ENCODE results near the gene HOXD9. TPM values are rescaled to one million over a fixed set of nuclear protein-coding genes. Genes with fewer than 3 reads are reported as not detected.

Gene HOXD9
- total RNA-seq, 1 donor from 2014 or later, result not detected

GRCh38 chr2:176076796-176077195, 45.7 kb upstream of the HOXD9 start:
- Mint-ChIP-seq H3K27ac (ENCODE audit: unreplicated experiment) (no peak overlapping the region), H3K36me3 (ENCODE audit: low read depth) (peaks cover 8% of the 10 kb centered on the region), H3K27me3 (ENCODE audit: low read depth) (peaks cover 72% of the 10 kb centered on the region), H3K4me1 (ENCODE audit: low read depth) (peaks cover 12% of the 10 kb centered on the region), H3K4me3 (ENCODE audit: unreplicated experiment) (no peak overlapping the region), H3K9me3 (ENCODE audit: low read depth) (no peaks in the 10 kb centered on the region)
- DNase-seq (ENCODE audit: low spot score), result no peak
- no peak for TF ChIP-seq CTCF (IDR thresholded peaks at IDR 0.05)

DNA sequence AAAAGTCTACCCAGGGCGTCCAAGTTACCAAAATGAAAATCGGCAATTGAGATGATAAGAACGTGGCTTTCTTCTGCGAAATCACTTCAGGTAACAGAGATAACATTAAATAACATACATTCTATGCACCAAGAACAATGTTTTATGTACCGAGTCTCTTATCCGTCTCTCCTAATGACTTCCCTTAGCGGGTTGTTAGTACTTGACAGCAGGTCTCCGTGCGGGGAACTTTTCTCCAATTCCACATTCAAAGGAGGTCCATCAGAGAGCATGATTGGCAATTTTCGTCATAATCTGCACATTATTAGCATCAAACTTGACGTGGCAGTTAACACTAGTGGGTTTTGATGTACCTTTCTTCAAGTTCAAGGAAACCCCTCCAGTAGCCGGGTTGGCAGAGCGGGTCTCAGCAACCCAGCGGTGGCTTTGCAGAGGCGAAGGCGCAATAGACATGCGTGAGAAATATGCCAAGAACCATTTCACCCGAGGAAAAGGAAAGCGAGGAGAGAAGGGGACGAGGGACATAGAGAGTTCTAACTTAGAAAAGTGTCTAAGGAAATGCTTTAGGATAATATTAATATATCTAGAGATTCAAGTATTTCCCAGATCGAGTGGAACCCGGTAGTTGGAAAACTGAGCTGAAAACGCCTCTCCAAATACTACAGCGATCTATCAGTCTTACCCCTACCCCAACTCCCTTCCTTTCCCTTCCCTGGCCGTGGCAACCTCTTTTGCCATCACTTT, 43.8 kb upstream of the HOXD9 start:
- Mint-ChIP-seq H3K36me3 (ENCODE audit: low read depth) (peaks cover 8% of the 10 kb centered on the region), H3K4me3 (ENCODE audit: unreplicated experiment) (peak overlapping the region; percentile 55), H3K27ac (ENCODE audit: unreplicated experiment) (no peak overlapping the region), H3K9me3 (ENCODE audit: low read depth) (no peaks in the 10 kb centered on the region), H3K27me3 (ENCODE audit: low read depth) (peaks cover 73% of the 10 kb centered on the region), H3K4me1 (ENCODE audit: low read depth) (peaks cover 21% of the 10 kb centered on the region)
- DNase-seq (ENCODE audit: low spot score), result no peak
- TF ChIP-seq CTCF (IDR thresholded peaks at IDR 0.05), result no peak

DNA sequence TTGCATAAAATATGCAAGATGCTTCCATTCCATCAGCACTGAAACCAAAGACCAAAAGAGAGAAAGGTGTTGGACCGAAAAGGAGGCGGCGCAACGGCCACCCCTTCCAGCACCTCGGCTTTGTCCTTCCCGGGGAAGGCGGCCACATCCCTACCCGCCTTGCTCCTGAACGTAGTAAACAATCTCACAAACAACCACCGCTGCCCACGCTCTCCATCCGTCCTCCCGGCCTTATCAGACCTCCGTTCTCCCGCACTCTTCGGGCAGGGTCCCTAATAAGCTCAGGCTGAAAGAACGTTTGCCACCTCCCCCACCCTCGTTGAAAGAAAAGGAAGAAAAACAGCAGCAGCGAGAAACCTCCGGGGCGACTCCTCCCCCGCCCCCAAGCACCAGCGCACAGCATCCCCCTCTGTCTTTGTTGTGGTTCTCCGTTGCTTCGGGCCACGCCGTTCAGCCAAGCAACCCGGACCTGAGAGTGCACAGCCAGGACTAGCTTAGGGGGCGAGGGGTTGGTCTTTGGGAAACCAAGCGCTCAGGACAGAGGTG, 43.2 kb upstream of the HOXD9 start:
- no peak for DNase-seq (ENCODE audit: low spot score)
- Mint-ChIP-seq H3K36me3 (ENCODE audit: low read depth) (peaks cover 8% of the 10 kb centered on the region), H3K4me3 (ENCODE audit: unreplicated experiment) (peak overlapping the region; percentile 55), H3K4me1 (ENCODE audit: low read depth) (peaks cover 22% of the 10 kb centered on the region), H3K27ac (ENCODE audit: unreplicated experiment) (no peak overlapping the region), H3K9me3 (ENCODE audit: low read depth) (no peaks in the 10 kb centered on the region), H3K27me3 (ENCODE audit: low read depth) (peaks cover 75% of the 10 kb centered on the region)
- TF ChIP-seq CTCF (IDR thresholded peaks at IDR 0.05), result no peak

DNA sequence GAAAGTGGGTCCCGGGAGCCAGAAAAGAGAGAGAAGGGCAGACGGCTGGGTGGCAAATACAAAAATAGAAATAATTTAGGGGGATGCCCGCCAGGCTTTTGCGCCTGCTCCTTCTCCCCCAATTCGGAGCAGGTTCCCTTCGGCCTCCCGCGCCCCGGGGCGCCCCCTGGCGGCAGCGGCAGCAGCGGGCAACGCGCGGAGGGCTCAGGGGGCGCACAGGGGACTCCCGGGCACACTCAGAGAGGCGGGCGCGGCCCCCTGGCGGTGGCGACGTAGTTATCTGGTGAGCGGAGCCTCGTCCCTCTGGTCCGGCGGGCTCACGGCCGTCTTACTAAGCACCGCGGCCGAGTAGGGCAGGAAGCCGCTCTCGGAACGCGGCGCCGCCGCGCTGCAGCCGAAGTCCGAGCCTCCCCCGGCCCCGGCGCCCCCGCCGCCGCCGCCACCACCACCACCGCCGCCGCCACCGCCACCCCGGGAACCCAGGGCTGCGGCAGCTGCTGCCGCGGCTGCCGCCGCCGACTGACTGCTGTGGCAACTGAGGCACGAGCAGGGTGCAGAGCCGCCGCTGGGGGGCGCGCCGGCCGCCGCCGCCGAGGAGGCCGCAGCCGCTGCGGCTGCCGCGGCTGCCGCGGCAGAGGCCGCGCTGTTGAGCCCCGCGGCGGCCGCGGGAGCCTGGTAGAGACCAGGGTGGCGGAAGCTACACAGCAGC, 42.5 kb upstream of the HOXD9 start:
- Mint-ChIP-seq H3K36me3 (ENCODE audit: low read depth) (peaks cover 8% of the 10 kb centered on the region), H3K9me3 (ENCODE audit: low read depth) (no peaks in the 10 kb centered on the region), H3K4me1 (ENCODE audit: low read depth) (peaks cover 27% of the 10 kb centered on the region), H3K4me3 (ENCODE audit: unreplicated experiment) (peak overlapping the region; percentile 55), H3K27me3 (ENCODE audit: low read depth) (peaks cover 75% of the 10 kb centered on the region), H3K27ac (ENCODE audit: unreplicated experiment) (no peak overlapping the region)
- peak; percentile 82 for TF ChIP-seq CTCF (IDR thresholded peaks at IDR 0.05)
- DNase-seq (ENCODE audit: low spot score), result no peak

DNA sequence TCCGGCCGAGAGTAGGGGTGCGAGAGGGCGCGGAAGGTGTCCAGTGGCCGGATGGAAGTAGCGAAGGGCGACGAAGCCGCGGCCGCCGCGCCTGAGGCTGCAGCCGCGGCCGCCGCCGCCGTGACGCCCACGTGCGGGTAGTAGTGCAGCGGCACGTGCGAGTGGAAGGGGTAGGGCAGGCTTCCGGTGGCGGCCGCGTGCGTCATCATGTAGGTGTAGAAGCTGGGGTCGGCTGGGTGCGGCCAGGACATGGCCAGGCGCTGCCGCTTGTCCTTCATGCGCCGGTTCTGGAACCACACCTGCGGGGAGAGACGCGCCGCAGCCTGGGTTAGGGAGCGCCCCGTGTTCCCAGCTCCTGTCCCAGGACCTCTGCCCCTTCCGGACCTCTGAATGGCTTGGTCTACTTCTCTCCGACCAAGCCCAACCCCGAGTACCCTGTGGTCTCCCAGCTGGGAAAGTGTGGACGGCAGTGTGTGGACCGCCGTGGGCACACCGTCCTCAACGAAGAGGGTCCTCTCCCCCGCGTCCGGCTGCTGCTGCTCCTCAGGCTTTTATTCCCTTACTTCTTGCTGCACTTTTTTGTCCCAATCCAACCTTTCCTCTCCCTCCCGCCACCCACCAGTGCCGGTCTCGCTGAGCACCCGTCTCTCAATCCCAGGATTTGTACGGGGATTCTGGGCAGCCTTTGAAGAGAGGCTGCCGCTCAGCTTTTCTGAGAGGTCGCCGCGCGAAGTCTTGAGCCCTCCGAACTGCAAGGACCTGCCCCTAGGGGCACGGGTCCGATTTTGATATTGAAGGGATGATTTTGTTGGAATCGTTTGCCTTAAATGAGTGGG, 41.8 kb upstream of the HOXD9 start:
- DNase-seq (ENCODE audit: low spot score), result no peak
- Mint-ChIP-seq H3K36me3 (ENCODE audit: low read depth) (peaks cover 6% of the 10 kb centered on the region), H3K4me3 (ENCODE audit: unreplicated experiment) (peak overlapping the region; percentile 41), H3K27ac (ENCODE audit: unreplicated experiment) (no peak overlapping the region), H3K27me3 (ENCODE audit: low read depth) (peaks cover 73% of the 10 kb centered on the region), H3K4me1 (ENCODE audit: low read depth) (peaks cover 27% of the 10 kb centered on the region), H3K9me3 (ENCODE audit: low read depth) (no peaks in the 10 kb centered on the region)
- no peak for TF ChIP-seq CTCF (IDR thresholded peaks at IDR 0.05)

All from chondrocyte (in vitro differentiated cells).